ENCODE measurements around the gene ADGRB3. TPM values are rescaled to one million over a fixed set of nuclear protein-coding genes. Genes with fewer than 3 reads are reported as not detected.
"Not testable (repeated sequence)": the region's sequence is repeated elsewhere in the genome, so short reads cannot be mapped to it uniquely, and the experiment has no call there.

ADGRB3 gene
- total RNA-seq, 1 donor from 2014 or later, result 8.9 TPM

- Mint-ChIP-seq H3K9me3 (ENCODE audit: unreplicated experiment) (no peaks in the 10 kb centered on the region), H3K36me3 (ENCODE audit: unreplicated experiment) (no peaks in the 10 kb centered on the region), H3K27me3 (ENCODE audit: unreplicated experiment) (peaks cover 4% of the 10 kb centered on the region), H3K4me1 (ENCODE audit: unreplicated experiment) (peaks cover 15% of the 10 kb centered on the region), H3K4me3 (ENCODE audit: unreplicated experiment) (no peak overlapping the region), H3K27ac (ENCODE audit: unreplicated experiment) (no peak overlapping the region)
- no peak for TF ChIP-seq CTCF (IDR thresholded peaks at IDR 0.05)
- no peak for DNase-seq (ENCODE audit: extremely low spot score, unreplicated experiment)
Observed at GRCh38 chr6:68777956-68778355, 142.9 kb downstream of the ADGRB3 start.

DNA sequence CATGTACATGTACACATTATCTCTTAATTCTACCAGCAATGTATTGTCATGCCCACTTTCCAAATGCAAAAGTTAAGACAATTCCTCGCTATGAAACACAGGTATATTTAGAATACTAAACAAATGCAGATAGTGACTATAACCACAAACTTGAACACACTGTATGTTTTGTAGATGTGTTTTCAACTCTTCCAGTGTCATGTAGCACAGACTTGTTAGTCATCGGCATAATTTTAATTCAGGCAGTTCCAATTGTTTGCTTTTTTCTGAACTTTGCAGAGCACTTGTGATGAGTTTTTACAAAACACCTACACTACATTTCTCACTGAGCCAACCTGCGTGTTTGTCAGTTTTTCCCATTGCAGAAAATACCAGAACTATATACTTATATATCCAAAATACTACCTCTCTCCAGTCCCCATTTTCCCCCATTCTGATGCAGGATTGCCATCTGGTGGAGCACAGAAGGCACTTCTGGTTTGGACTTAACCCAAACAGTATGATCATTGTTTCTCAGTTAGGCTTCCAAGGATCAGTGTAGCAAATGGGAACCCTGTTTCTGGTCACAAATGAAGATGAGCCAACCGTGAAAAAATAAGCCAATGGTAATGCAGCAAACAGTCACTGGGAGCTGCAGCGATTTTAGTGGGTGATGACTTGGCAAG is 143.4 kb downstream of the ADGRB3 start:
- no peak overlapping the region for H3K4me3 Mint-ChIP-seq (ENCODE audit: unreplicated experiment)
- TF ChIP-seq CTCF (IDR thresholded peaks at IDR 0.05), result peak; percentile 83
- peaks cover 4% of the 10 kb centered on the region for H3K27me3 Mint-ChIP-seq (ENCODE audit: unreplicated experiment)
- no peak for DNase-seq (ENCODE audit: extremely low spot score, unreplicated experiment)
- H3K27ac Mint-ChIP-seq (ENCODE audit: unreplicated experiment), result no peak overlapping the region
- H3K4me1 Mint-ChIP-seq (ENCODE audit: unreplicated experiment), result peaks cover 15% of the 10 kb centered on the region
- no peaks in the 10 kb centered on the region for H3K36me3 Mint-ChIP-seq (ENCODE audit: unreplicated experiment)
- H3K9me3 Mint-ChIP-seq (ENCODE audit: unreplicated experiment), result peaks cover 2% of the 10 kb centered on the region

DNA sequence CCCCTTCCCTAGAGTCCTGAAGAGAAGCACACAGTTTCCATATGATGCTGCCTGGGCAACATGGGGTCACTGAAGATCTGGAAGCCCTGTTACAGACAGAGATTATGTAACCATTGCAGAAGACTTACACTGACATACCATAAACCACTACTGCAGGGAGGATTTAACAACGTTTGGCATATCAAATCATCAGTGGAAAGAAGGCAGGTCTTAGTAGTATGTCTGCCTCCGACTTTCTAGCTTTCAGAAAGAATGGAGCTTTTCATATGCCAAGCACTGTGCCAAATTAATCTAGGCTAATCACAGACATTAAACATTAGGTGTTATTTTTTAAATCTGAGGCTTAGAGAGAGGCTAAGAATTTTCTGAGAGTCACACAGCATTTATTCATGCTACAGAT is 144.3 kb downstream of the ADGRB3 start:
- H3K36me3 Mint-ChIP-seq (ENCODE audit: unreplicated experiment), result no peaks in the 10 kb centered on the region
- DNase-seq (ENCODE audit: extremely low spot score, unreplicated experiment), result no peak
- peaks cover 15% of the 10 kb centered on the region for H3K4me1 Mint-ChIP-seq (ENCODE audit: unreplicated experiment)
- no peak overlapping the region for H3K4me3 Mint-ChIP-seq (ENCODE audit: unreplicated experiment)
- no peak overlapping the region for H3K27ac Mint-ChIP-seq (ENCODE audit: unreplicated experiment)
- H3K27me3 Mint-ChIP-seq (ENCODE audit: unreplicated experiment), result peaks cover 4% of the 10 kb centered on the region
- TF ChIP-seq CTCF (IDR thresholded peaks at IDR 0.05), result no peak
- H3K9me3 Mint-ChIP-seq (ENCODE audit: unreplicated experiment), result peaks cover 5% of the 10 kb centered on the region

DNA sequence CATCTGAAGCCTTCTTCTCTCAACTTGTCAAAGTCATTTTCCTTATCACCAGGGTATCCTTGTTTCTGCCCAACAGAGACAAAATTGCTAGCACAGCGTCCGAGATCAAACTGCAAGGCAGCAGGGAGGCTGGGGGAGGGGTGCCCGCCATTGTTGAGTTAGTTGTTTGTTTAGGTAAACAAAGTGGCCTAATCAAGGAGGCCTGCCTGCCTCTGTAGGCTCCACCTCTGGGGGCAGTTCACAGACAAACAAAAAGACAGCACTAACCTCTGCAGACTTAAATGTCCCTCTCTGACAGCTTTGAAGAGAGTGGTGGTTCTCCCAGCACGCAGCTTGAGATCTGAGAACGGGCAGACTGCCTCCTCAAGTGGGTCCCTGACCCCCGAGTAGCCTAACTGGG is 155.0 kb downstream of the ADGRB3 start:
- not testable (repeated sequence) for H3K27me3 Mint-ChIP-seq (ENCODE audit: unreplicated experiment); H3K9me3 Mint-ChIP-seq (ENCODE audit: unreplicated experiment); H3K4me1 Mint-ChIP-seq (ENCODE audit: unreplicated experiment); H3K4me3 Mint-ChIP-seq (ENCODE audit: unreplicated experiment); DNase-seq (ENCODE audit: extremely low spot score, unreplicated experiment); H3K36me3 Mint-ChIP-seq (ENCODE audit: unreplicated experiment); H3K27ac Mint-ChIP-seq (ENCODE audit: unreplicated experiment)

- H3K36me3 Mint-ChIP-seq (ENCODE audit: unreplicated experiment); H3K4me1 Mint-ChIP-seq (ENCODE audit: unreplicated experiment); DNase-seq (ENCODE audit: extremely low spot score, unreplicated experiment); H3K9me3 Mint-ChIP-seq (ENCODE audit: unreplicated experiment); H3K27ac Mint-ChIP-seq (ENCODE audit: unreplicated experiment); H3K4me3 Mint-ChIP-seq (ENCODE audit: unreplicated experiment); H3K27me3 Mint-ChIP-seq (ENCODE audit: unreplicated experiment): not testable (repeated sequence)
Observed at GRCh38 chr6:68814976-68815375, 179.9 kb downstream of the ADGRB3 start.

DNA sequence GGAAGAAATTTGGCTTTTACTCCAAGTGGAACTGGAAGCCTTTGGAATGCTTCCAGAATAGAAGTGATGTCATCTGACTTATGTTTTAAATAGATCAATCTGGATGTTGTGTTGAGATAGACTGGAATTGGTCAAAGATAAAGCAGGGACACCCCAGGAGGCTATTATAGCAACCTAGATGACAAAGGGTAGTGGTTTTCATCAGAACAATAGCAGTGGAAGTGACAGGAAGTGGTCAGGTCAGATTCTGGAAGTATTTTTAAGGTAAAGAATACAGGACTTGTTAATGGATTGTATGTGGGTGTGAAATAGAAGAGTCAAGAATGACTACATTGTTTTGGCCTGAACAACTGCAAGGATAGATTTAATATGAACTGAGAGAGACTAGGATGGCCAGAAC is 191.4 kb downstream of the ADGRB3 start:
- Mint-ChIP-seq H3K4me3 (ENCODE audit: unreplicated experiment) (no peak overlapping the region), H3K27me3 (ENCODE audit: unreplicated experiment) (no peaks in the 10 kb centered on the region), H3K27ac (ENCODE audit: unreplicated experiment) (no peak overlapping the region), H3K9me3 (ENCODE audit: unreplicated experiment) (no peaks in the 10 kb centered on the region), H3K4me1 (ENCODE audit: unreplicated experiment) (no peaks in the 10 kb centered on the region), H3K36me3 (ENCODE audit: unreplicated experiment) (no peaks in the 10 kb centered on the region)
- TF ChIP-seq CTCF (IDR thresholded peaks at IDR 0.05), result no peak
- no peak for DNase-seq (ENCODE audit: extremely low spot score, unreplicated experiment)

Measured in osteocyte (in vitro differentiated cells).